Measurements from ENCODE around the gene ANXA6. TPM values are rescaled to one million over a fixed set of nuclear protein-coding genes. Genes with fewer than 3 reads are reported as not detected.

ANXA6 gene
- total RNA-seq (364 TPM), polyA plus RNA-seq (100 to 1,000 TPM; 171 to 329 (median 244) TPM)

DNA sequence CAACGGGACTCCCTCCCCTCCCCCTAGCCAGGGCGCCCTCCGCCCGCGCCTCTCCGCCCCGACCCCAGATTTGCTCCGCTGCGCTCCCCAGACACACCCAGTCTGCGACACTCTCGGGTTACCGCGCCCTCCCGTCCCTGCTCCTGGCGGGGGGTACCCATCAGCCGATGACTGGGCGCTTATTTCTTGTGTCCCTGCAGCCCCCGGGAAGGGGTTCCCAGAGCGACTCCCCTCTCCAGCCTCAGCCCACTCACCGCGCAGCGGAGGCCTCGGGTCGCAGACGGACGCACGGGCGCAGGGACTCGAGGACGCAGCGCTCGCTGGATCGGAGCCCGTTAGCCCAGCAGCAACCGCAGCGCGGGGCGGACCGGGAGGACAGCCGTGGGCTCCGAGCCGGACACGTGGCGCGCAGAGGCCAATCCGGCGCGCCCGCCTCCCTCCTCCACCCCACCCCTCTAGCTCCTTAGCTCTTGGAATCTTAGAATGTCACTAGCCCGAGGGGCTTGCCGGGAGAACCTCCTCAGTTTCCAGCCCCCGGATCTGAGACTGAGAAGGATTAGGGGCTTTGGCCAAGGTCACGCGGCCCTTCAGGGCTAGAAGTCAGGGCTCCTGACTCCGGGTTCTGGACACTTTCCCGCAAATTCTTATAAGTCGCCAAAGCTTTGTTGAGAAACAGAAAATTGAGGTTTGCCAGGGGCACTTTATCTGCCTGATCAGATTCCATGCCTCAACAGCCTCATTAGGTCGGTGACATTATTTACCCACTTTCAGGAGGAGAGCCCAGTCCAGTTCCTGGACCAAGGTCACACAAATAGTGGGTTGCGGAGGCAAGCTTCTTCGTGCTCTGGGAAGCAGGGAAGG is at the start of gene ANXA6:
Gene ANXA6, minus strand, starts transcription at position 354 of the 861 bp plus-strand sequence. CDS start 9,878 bp downstream, outside the sequence.
- peaks cover 57% of the 10 kb centered on the region for H3K4me1 ChIP-seq (ENCODE audit: control insufficient read depth, insufficient read depth, low read length, poor library complexity, severe bottlenecking)
- no peaks in the 10 kb centered on the region for H3K9me3 ChIP-seq (ENCODE audit: control insufficient read depth in 2 of 2, low read length in 2 of 2)
- H3K4me3 ChIP-seq (ENCODE audit: low read depth, low read length) = peak within 1 kb of the TSS; percentile 92
- peak within 1 kb of the TSS; percentile 95 to 99 (median 98) for H3K27ac Mint-ChIP-seq
- H3K4me3 Mint-ChIP-seq = peak within 1 kb of the TSS; percentile 98 to 100 (median 98)
- no peaks in the 10 kb centered on the region for H3K27me3 Mint-ChIP-seq
- H3K36me3 ChIP-seq (ENCODE audit: control insufficient read depth, insufficient read depth, low read length) = no peaks in the 10 kb centered on the region
- H3K9me3 Mint-ChIP-seq = no peaks in the 10 kb centered on the region
- peak within 1 kb of the TSS; percentile 87 for H3K27ac ChIP-seq (ENCODE audit: insufficient read depth, low read length, poor library complexity, severe bottlenecking)
- H3K36me3 Mint-ChIP-seq = peaks cover 10% of the 10 kb centered on the region
- no peaks in the 10 kb centered on the region for H3K27me3 ChIP-seq (ENCODE audit: control insufficient read depth, insufficient read depth, low read length)
- ATAC-seq (ENCODE audit: low read depth in 2 of 2) (peak; percentile 71 to 74), DNase-seq (peak; percentile 60 to 76 (median 64))
- H3K4me1 Mint-ChIP-seq = peaks cover 35 to 60% (median 56%) of the 10 kb centered on the region in 4 donors

DNA sequence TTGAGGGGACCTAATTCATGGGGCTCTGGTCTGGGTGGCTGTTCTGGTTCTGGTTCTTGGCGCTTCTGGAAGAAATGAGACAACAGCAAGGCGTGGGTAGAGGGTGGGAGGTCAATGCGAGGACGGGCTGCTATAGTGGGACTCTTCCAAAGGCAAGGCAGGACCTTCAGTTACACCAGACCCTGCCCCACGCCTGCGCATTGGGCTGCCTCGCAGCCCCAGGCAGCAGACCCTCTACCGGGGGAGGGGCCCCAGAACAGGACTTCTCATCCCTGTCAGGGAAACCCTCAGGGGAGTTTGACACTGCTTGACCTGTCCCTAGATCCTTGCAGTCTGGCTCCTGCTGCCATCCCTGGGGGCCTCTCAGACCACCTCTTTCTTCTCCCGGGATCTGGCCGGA is 47.8 kb upstream of the ANXA6 start:
- H3K27ac ChIP-seq (ENCODE audit: insufficient read depth, low read length, poor library complexity, severe bottlenecking) = no peak overlapping the region
- H3K4me3 Mint-ChIP-seq = peak overlapping the region in 2 of 4 donors; percentile 36 to 77

DNA sequence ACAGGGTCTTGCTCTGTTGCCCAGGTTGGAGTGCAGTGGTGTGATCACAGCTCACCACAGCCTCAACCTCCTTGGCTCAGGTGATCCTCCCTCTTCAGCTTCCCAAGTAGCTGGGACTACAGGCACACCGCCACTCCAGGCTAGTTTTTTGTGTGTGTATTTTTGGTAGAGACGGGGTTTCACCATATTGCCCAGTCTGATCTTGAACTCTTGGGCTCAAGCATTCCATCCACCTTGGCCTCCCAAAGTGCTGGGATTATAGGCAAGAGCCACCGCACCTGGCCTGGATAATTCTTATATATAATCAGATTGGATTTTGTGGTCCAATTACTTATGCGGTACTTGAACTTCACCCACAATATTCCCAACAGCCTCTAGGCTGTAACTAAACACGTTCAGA is 46.5 kb upstream of the ANXA6 start:
- Mint-ChIP-seq H3K4me3 (no peak overlapping the region), H3K9me3 (no peaks in the 10 kb centered on the region), H3K4me1 (peaks cover 28 to 73% (median 47%) of the 10 kb centered on the region in 4 donors), H3K36me3 (peaks cover 23% of the 10 kb centered on the region), H3K27ac (peak overlapping the region in 1 of 3 donors; percentile 25), H3K27me3 (no peaks in the 10 kb centered on the region)
- peaks cover 29% of the 10 kb centered on the region for H3K4me1 ChIP-seq (ENCODE audit: control insufficient read depth, insufficient read depth, low read length, poor library complexity, severe bottlenecking)
- no peaks in the 10 kb centered on the region for H3K27me3 ChIP-seq (ENCODE audit: control insufficient read depth, insufficient read depth, low read length)
- no peak for DNase-seq
- H3K36me3 ChIP-seq (ENCODE audit: control insufficient read depth, insufficient read depth, low read length) = peaks cover 56% of the 10 kb centered on the region
- H3K9me3 ChIP-seq (ENCODE audit: control insufficient read depth in 2 of 2, low read length in 2 of 2) = no peaks in the 10 kb centered on the region
- no peak overlapping the region for H3K27ac ChIP-seq (ENCODE audit: insufficient read depth, low read length, poor library complexity, severe bottlenecking)
- no peak overlapping the region for H3K4me3 ChIP-seq (ENCODE audit: low read depth, low read length)
- ATAC-seq (ENCODE audit: low read depth in 2 of 2) = no peak

More for the DNA sequence above, 47.8 kb upstream of the ANXA6 start:
- H3K36me3 Mint-ChIP-seq = peaks cover 17% of the 10 kb centered on the region
- H3K9me3 Mint-ChIP-seq = no peaks in the 10 kb centered on the region
- peaks cover 34 to 78% (median 54%) of the 10 kb centered on the region in 4 donors for H3K4me1 Mint-ChIP-seq
- peaks cover 42% of the 10 kb centered on the region for H3K4me1 ChIP-seq (ENCODE audit: control insufficient read depth, insufficient read depth, low read length, poor library complexity, severe bottlenecking)
- H3K27me3 ChIP-seq (ENCODE audit: control insufficient read depth, insufficient read depth, low read length) = no peaks in the 10 kb centered on the region
- DNase-seq = no peak
- no peak overlapping the region for H3K4me3 ChIP-seq (ENCODE audit: low read depth, low read length)
- peak overlapping the region; percentile 88 to 97 (median 89) for H3K27ac Mint-ChIP-seq
- no peaks in the 10 kb centered on the region for H3K27me3 Mint-ChIP-seq
- no peak for ATAC-seq (ENCODE audit: low read depth in 2 of 2)
- no peaks in the 10 kb centered on the region for H3K9me3 ChIP-seq (ENCODE audit: control insufficient read depth in 2 of 2, low read length in 2 of 2)
- peaks cover 44% of the 10 kb centered on the region for H3K36me3 ChIP-seq (ENCODE audit: control insufficient read depth, insufficient read depth, low read length)

DNA sequence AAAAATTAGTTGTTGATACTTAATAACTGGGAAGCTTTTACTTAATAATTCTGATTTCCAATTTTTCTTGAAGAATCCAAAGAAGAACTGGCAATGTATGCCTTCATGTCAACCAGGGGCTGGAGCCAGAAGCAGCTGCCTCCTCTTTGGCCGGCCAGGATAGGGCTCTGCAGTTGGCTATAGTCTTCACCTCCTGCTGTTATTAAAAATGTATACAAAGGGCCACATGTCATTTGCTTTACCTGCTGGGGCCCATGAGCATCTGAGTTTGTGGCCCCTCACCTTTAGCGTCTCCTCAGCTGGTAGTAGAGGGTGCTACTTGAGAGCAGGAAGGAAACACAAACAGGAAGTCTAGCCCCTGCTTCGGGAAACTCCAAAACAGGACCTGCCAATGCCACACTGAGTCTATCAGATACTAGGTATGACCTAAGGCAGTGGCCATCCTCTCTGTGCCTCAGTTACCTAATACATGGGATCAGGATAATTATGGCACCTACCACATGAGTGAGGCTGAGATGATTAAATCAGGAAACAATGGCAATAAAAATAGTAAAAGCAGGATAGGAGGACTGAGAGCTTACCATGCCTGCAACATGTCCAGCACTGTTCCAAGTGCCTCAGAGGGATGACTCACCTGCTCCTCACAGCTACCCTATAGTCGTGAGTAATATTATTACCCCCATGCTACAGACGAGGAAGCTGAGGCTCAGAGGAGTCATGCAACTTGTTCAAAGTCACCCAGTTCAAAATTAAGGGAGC is 45.0 kb upstream of the ANXA6 start:
- Histone ChIP-seq H3K4me1 (ENCODE audit: control insufficient read depth, insufficient read depth, low read length, poor library complexity, severe bottlenecking) (peaks cover 17% of the 10 kb centered on the region), H3K9me3 (ENCODE audit: control insufficient read depth in 2 of 2, low read length in 2 of 2) (no peaks in the 10 kb centered on the region), H3K4me3 (ENCODE audit: low read depth, low read length) (peak overlapping the region; percentile 38), H3K27me3 (ENCODE audit: control insufficient read depth, insufficient read depth, low read length) (no peaks in the 10 kb centered on the region), H3K36me3 (ENCODE audit: control insufficient read depth, insufficient read depth, low read length) (peaks cover 69% of the 10 kb centered on the region), H3K27ac (ENCODE audit: insufficient read depth, low read length, poor library complexity, severe bottlenecking) (peak overlapping the region; percentile 63)
- H3K27me3 Mint-ChIP-seq = no peaks in the 10 kb centered on the region
- H3K36me3 Mint-ChIP-seq = peaks cover 34% of the 10 kb centered on the region
- ATAC-seq (ENCODE audit: low read depth in 2 of 2) (peak; percentile 80 to 90), DNase-seq (peak in 1 of 3 donors; percentile 41)
- peaks cover 30 to 65% (median 38%) of the 10 kb centered on the region in 4 donors for H3K4me1 Mint-ChIP-seq
- peak overlapping the region in 3 of 4 donors; percentile 26 to 64 (median 60) for H3K4me3 Mint-ChIP-seq
- peak overlapping the region; percentile 78 to 92 (median 85) for H3K27ac Mint-ChIP-seq
- no peaks in the 10 kb centered on the region for H3K9me3 Mint-ChIP-seq

DNA sequence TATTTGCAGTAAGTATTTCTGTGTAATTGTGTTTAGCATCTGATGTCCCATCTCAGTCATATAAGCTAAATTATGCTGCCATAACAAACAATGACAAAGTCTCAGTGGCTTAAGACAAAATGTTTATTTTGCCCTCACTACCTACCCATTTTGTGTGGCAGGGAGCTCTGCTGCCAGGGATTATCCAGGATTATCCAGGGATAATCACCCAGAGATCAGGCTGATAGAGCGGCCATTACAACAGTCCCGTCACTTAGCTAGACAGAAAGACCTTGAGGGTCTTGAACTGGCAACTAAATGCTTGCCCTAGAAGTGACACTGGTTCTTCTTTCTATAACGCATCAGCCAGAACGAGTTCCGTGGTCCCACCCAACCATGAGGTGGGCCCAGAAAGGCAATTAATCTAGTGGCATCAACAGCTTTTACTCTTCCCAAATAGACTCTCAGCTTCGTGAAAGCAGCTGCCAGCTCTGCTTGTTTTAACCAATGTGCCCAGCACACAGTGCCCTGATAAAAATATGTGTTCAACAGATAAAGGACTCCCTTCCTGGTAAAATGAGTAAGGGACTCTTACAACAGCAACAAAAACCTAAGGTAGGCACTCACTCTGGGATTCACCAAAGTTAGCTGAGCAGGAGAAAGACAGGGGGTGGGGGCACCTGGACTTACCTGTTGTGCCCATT is 43.5 kb upstream of the ANXA6 start:
- peaks cover 78% of the 10 kb centered on the region for H3K36me3 ChIP-seq (ENCODE audit: control insufficient read depth, insufficient read depth, low read length)
- Mint-ChIP-seq H3K36me3 (peaks cover 45% of the 10 kb centered on the region), H3K9me3 (no peaks in the 10 kb centered on the region), H3K4me3 (no peak overlapping the region), H3K27me3 (no peaks in the 10 kb centered on the region), H3K27ac (peak overlapping the region in 2 of 3 donors; percentile 64 to 82), H3K4me1 (peaks cover 35 to 68% (median 46%) of the 10 kb centered on the region in 4 donors)
- H3K27me3 ChIP-seq (ENCODE audit: control insufficient read depth, insufficient read depth, low read length) = no peaks in the 10 kb centered on the region
- ATAC-seq (ENCODE audit: low read depth in 2 of 2) (no peak), DNase-seq (no peak)
- H3K27ac ChIP-seq (ENCODE audit: insufficient read depth, low read length, poor library complexity, severe bottlenecking) = no peak overlapping the region
- H3K4me1 ChIP-seq (ENCODE audit: control insufficient read depth, insufficient read depth, low read length, poor library complexity, severe bottlenecking) = peaks cover 21% of the 10 kb centered on the region
- no peak overlapping the region for H3K4me3 ChIP-seq (ENCODE audit: low read depth, low read length)
- H3K9me3 ChIP-seq (ENCODE audit: control insufficient read depth in 2 of 2, low read length in 2 of 2) = no peaks in the 10 kb centered on the region

DNA sequence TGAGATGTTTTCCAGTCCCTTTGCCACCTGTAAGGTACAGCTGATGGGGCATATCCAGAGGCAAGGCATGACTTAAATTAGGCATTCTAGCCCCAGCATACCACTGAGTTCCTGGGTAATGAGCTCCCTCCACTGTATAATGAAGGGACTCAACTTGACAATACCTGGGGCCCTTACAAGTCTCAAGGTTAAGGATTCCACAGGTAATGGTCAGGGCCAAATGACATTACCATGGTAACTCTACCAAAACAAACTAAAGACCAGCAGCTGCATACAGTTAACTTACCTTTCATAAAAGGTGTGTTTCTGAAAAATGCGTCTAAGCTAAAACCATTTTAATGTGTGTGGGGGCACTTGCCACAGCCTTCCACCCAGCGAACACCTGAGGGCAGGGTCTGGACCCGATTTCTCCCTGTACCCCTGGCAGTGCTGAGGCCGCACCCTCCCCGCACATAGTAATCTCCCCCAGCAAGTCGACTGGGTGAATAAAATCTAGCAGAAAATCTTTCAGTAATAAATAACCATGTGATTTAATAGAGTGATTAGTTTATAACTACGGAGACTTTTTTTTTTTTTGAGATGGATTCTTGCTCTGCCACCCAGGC is 42.1 kb upstream of the ANXA6 start:
- Mint-ChIP-seq H3K27ac (peak overlapping the region; percentile 20 to 85 (median 76)), H3K9me3 (peaks cover 0 to 1% (median 0%) of the 10 kb centered on the region in 7 donors), H3K27me3 (no peaks in the 10 kb centered on the region), H3K4me1 (peaks cover 41 to 68% (median 45%) of the 10 kb centered on the region in 4 donors), H3K36me3 (peaks cover 47% of the 10 kb centered on the region), H3K4me3 (no peak overlapping the region)
- H3K9me3 ChIP-seq (ENCODE audit: control insufficient read depth in 2 of 2, low read length in 2 of 2) = no peaks in the 10 kb centered on the region
- peaks cover 70% of the 10 kb centered on the region for H3K36me3 ChIP-seq (ENCODE audit: control insufficient read depth, insufficient read depth, low read length)
- no peak overlapping the region for H3K4me3 ChIP-seq (ENCODE audit: low read depth, low read length)
- ATAC-seq (ENCODE audit: low read depth in 2 of 2) = no peak
- no peak overlapping the region for H3K27ac ChIP-seq (ENCODE audit: insufficient read depth, low read length, poor library complexity, severe bottlenecking)
- no peaks in the 10 kb centered on the region for H3K27me3 ChIP-seq (ENCODE audit: control insufficient read depth, insufficient read depth, low read length)
- DNase-seq = no peak
- peaks cover 21% of the 10 kb centered on the region for H3K4me1 ChIP-seq (ENCODE audit: control insufficient read depth, insufficient read depth, low read length, poor library complexity, severe bottlenecking)

DNA sequence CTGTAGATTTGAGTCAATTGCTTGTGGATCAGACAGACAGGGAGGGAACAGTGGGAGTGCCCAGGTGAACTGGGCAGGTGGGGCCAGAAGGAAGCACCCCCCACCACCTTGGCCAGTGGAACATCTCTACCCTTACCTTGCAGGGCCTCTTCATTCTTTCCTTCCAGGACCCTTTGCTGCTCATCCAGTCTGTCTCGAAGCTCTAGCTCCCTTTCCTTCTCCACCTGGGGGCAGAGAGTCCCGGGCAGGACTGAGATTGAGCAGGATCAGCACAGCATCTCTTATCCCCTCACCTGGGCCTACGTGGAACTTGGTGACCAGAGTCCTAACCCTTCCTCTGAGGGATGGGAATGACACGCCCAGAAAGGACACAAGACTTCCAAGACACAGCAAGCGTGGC is 41.3 kb upstream of the ANXA6 start:
- Mint-ChIP-seq H3K9me3 (peaks cover 0 to 1% (median 0%) of the 10 kb centered on the region in 7 donors), H3K27me3 (no peaks in the 10 kb centered on the region), H3K4me3 (no peak overlapping the region), H3K4me1 (peaks cover 35 to 67% (median 45%) of the 10 kb centered on the region in 4 donors), H3K36me3 (peaks cover 54% of the 10 kb centered on the region), H3K27ac (peak overlapping the region in 2 of 3 donors; percentile 76 to 85)
- Histone ChIP-seq H3K27ac (ENCODE audit: insufficient read depth, low read length, poor library complexity, severe bottlenecking) (peak overlapping the region; percentile 38), H3K4me1 (ENCODE audit: control insufficient read depth, insufficient read depth, low read length, poor library complexity, severe bottlenecking) (peaks cover 18% of the 10 kb centered on the region), H3K9me3 (ENCODE audit: control insufficient read depth in 2 of 2, low read length in 2 of 2) (no peaks in the 10 kb centered on the region), H3K4me3 (ENCODE audit: low read depth, low read length) (no peak overlapping the region), H3K27me3 (ENCODE audit: control insufficient read depth, insufficient read depth, low read length) (no peaks in the 10 kb centered on the region), H3K36me3 (ENCODE audit: control insufficient read depth, insufficient read depth, low read length) (peaks cover 70% of the 10 kb centered on the region)
- ATAC-seq (ENCODE audit: low read depth in 2 of 2) (no peak), DNase-seq (no peak)
